K562 (cell line): ENCODE results near the gene ZSWIM7. TPM values are rescaled to one million over a fixed set of nuclear protein-coding genes. Genes with fewer than 3 reads are reported as not detected.

Source experiments
- C11orf30 ChIP-seq: fragments of 450-650 bp; IDR thresholded peaks from 2 replicates; pipeline ENCODE4 v1.6.1; 2016; ENCODE audit warnings: low read depth, mild to moderate bottlenecking
- CEBPB ChIP-seq: fragments of 450-650 bp; IDR thresholded peaks from 2 replicates; pipeline ENCODE4 v1.6.1; 2016; ENCODE audit warnings: missing genetic modification characterization, missing compliant biosample characterization
- HIVEP1 ChIP-seq: fragments of 250-450 bp; sonication (Bioruptor Pico); IDR thresholded peaks from 2 replicates; pipeline ENCODE4 v1.4.0; 2020; ENCODE audit warnings: mild to moderate bottlenecking
- MAFG ChIP-seq: fragments of 450-650 bp; conservative IDR thresholded peaks from 2 replicates; pipeline ENCODE4 v1.6.1; 2016; ENCODE audit warnings: missing genetic modification characterization, missing compliant biosample characterization
- MIER1 ChIP-seq: fragments of 450-650 bp; IDR thresholded peaks from 2 replicates; pipeline ENCODE4 v1.6.1; 2016; ENCODE audit warnings: antibody characterized with exemption, mild to moderate bottlenecking, low read depth
- MYC ChIP-seq, 2 experiments: fragments of 250-450 bp in 1 of 2; sonication (Bioruptor Pico) in 1 of 2; IDR thresholded peaks; 2 replicates each; pipeline versions ENCODE4 v1.5.1 to v1.6.1; 2012 to 2021; ENCODE audit warnings: low read depth in 2 of 2, borderline replicate concordance in 1 of 2, improper control_type of control experiment in 1 of 2, low read length in 1 of 2, mild to moderate bottlenecking in 1 of 2, moderate library complexity in 1 of 2
- NFXL1 ChIP-seq: fragments of 450-650 bp; formaldehyde crosslinking; IDR thresholded peaks from 2 replicates; pipeline ENCODE4 v1.4.0; 2021; ENCODE audit warnings: mild to moderate bottlenecking
- POLR3A ChIP-seq: IDR thresholded peaks from 2 replicates; pipeline ENCODE4 v1.6.1; 2011; ENCODE audit warnings: borderline replicate concordance, mild to moderate bottlenecking, moderate library complexity; ENCODE audit not compliant: insufficient read length, insufficient read depth; ENCODE audit errors: extremely low read depth
- SIRT6 ChIP-seq: IDR thresholded peaks from one replicate; pipeline ENCODE4 v1.6.1; 2012; ENCODE audit warnings: low read depth, mild to moderate bottlenecking, control low read depth, inconsistent platforms, low read length, moderate library complexity
- SMARCE1 ChIP-seq: fragments of 450-650 bp; IDR thresholded peaks from 2 replicates; pipeline ENCODE4 v1.7.1; 2016; ENCODE audit warnings: mild to moderate bottlenecking
- SOX6 ChIP-seq: fragments of 450-650 bp; IDR thresholded peaks from 2 replicates; pipeline ENCODE4 v1.6.1; 2014; ENCODE audit warnings: mild to moderate bottlenecking
- TAL1 ChIP-seq: fragments of 450-650 bp; IDR thresholded peaks from 2 replicates; pipeline ENCODE4 v1.6.1; 2016; ENCODE audit warnings: mild to moderate bottlenecking
- WHSC1 ChIP-seq: IDR thresholded peaks from one replicate; pipeline ENCODE4 v1.6.1; 2012; ENCODE audit warnings: low read length, control low read depth, inconsistent platforms
- ZBTB7A ChIP-seq: IDR thresholded peaks from 2 replicates; pipeline ENCODE4 v1.6.1; 2011; ENCODE audit warnings: low read depth, mild to moderate bottlenecking, low read length, moderate library complexity, borderline replicate concordance; ENCODE audit not compliant: control insufficient read depth
- ZEB2 ChIP-seq: fragments of 450-650 bp; IDR thresholded peaks from 2 replicates; pipeline ENCODE4 v1.6.1; 2016
- ZNF449 ChIP-seq: fragments of 250-450 bp; sonication (Bioruptor Pico); IDR thresholded peaks from 2 replicates; pipeline ENCODE4 v1.8.0; 2022; ENCODE audit warnings: moderate library complexity, mild to moderate bottlenecking, inconsistent platforms
- polyA plus RNA-seq, 8 experiments: library from polyadenylated mRNA; depleted of rRNA in 4 of 8; stranded (reverse) in 5 of 8; unstranded in 3 of 8; fragments of >200 nt; fragmentation: Nextera tagmentation in 2 of 8; fragmentation: Illumina TruSeq in 1 of 8; extraction: Ambion mirVana in 2 of 8; extraction: Trizol in 1 of 8; gene quantifications; 2 replicates each; pipeline versions ENCODE4 v1.2.1 to v1.2.3, GENCODE V29; 2011 to 2014; ENCODE audit warnings: inconsistent platforms in 1 of 8, missing spikeins in 1 of 8
- total RNA-seq, 7 experiments: library from RNA; depleted of rRNA in 6 of 7; stranded (reverse); fragments of >200 nt in 6 of 7; fragmentation: Illumina TruSeq in 2 of 7; extraction: Trizol in 2 of 7; gene quantifications; 2 replicates each; pipeline versions ENCODE4 v1.2.1 to v1.2.3, GENCODE V29; 2011 to 2021; ENCODE audit warnings: low replicate concordance in 1 of 7
- TF ChIP-seq, protein P1 (sequence below), 2 experiments: fragments of 450-650 bp in 1 of 2; IDR thresholded peaks; 2 replicates each; pipeline ENCODE4 v1.6.1; 2011 to 2017; ENCODE audit warnings: low read depth in 2 of 2, antibody characterized with exemption in 1 of 2, borderline replicate concordance in 1 of 2, low read length in 1 of 2, mild to moderate bottlenecking in 1 of 2, mixed read lengths in 1 of 2; ENCODE audit not compliant: control insufficient read depth in 1 of 2
- TF ChIP-seq, protein P2 (sequence below): fragments of 450-650 bp; formaldehyde crosslinking; IDR thresholded peaks from 2 replicates; pipeline ENCODE4 v1.4.0; 2020; ENCODE audit warnings: mild to moderate bottlenecking, moderate library complexity

Gene ZSWIM7
- total and polyA plus RNA-seq, 9 of the 15 experiments (the other 6 are each of a cell fraction or from before 2014, with no cell fraction given): 5.9 to 18.7 (median 9.5) TPM

GRCh38 chr17:15972497-15972951 is 27.0 kb downstream of the ZSWIM7 start (continued):
- TF ChIP-seq, protein P1, sequence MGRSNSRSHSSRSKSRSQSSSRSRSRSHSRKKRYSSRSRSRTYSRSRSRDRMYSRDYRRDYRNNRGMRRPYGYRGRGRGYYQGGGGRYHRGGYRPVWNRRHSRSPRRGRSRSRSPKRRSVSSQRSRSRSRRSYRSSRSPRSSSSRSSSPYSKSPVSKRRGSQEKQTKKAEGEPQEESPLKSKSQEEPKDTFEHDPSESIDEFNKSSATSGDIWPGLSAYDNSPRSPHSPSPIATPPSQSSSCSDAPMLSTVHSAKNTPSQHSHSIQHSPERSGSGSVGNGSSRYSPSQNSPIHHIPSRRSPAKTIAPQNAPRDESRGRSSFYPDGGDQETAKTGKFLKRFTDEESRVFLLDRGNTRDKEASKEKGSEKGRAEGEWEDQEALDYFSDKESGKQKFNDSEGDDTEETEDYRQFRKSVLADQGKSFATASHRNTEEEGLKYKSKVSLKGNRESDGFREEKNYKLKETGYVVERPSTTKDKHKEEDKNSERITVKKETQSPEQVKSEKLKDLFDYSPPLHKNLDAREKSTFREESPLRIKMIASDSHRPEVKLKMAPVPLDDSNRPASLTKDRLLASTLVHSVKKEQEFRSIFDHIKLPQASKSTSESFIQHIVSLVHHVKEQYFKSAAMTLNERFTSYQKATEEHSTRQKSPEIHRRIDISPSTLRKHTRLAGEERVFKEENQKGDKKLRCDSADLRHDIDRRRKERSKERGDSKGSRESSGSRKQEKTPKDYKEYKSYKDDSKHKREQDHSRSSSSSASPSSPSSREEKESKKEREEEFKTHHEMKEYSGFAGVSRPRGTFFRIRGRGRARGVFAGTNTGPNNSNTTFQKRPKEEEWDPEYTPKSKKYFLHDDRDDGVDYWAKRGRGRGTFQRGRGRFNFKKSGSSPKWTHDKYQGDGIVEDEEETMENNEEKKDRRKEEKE (IDR thresholded peaks at IDR 0.05; ENCODE audit: borderline replicate concordance in 1 of 2, control insufficient read depth in 1 of 2, low read depth in 2 of 2, low read length in 1 of 2): no peak
- TF ChIP-seq TAL1: peak; percentile 28; the same call in 1 of the 2 replicates
- no peak for TF ChIP-seq MYC (IDR thresholded peaks at IDR 0.05; ENCODE audit: low read depth, low read length)
- no peak for TF ChIP-seq MYC (CRISPR knock-in tag; IDR thresholded peaks at IDR 0.05; ENCODE audit: borderline replicate concordance, low read depth)
- TF ChIP-seq CEBPB (tag): peak; percentile 83
- no peak for TF ChIP-seq MIER1
- no peak for TF ChIP-seq HIVEP1 (CRISPR knock-in tag)
- TF ChIP-seq ZEB2: no peak; the same call in 1 of the 2 replicates
- TF ChIP-seq SOX6: peak; percentile 92
- TF ChIP-seq WHSC1: no peak
- TF ChIP-seq NFXL1 (CRISPR knock-in tag): no peak
- no peak for TF ChIP-seq ZBTB7A
- TF ChIP-seq MAFG (tag): peak; percentile 43
- peak; percentile 46; the same call in 1 of the 2 replicates for TF ChIP-seq SMARCE1
- TF ChIP-seq, protein P2, sequence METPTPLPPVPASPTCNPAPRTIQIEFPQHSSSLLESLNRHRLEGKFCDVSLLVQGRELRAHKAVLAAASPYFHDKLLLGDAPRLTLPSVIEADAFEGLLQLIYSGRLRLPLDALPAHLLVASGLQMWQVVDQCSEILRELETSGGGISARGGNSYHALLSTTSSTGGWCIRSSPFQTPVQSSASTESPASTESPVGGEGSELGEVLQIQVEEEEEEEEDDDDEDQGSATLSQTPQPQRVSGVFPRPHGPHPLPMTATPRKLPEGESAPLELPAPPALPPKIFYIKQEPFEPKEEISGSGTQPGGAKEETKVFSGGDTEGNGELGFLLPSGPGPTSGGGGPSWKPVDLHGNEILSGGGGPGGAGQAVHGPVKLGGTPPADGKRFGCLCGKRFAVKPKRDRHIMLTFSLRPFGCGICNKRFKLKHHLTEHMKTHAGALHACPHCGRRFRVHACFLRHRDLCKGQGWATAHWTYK (CRISPR knock-in tag): no peak
- no peak for TF ChIP-seq POLR3A
- TF ChIP-seq C11orf30: peak; percentile 32; the same call in 1 of the 2 replicates
- no peak for TF ChIP-seq SIRT6
- no peak for TF ChIP-seq ZNF449 (CRISPR knock-in tag)
